NCI-H1092 (cell line): Measurements from ENCODE around the gene ZNF738.

Source experiments
- DNase-seq: peaks from one replicate; lab custom pipeline; 2025; lab: John Stamatoyannopoulos, UW

The ZNF738 gene

DNA sequence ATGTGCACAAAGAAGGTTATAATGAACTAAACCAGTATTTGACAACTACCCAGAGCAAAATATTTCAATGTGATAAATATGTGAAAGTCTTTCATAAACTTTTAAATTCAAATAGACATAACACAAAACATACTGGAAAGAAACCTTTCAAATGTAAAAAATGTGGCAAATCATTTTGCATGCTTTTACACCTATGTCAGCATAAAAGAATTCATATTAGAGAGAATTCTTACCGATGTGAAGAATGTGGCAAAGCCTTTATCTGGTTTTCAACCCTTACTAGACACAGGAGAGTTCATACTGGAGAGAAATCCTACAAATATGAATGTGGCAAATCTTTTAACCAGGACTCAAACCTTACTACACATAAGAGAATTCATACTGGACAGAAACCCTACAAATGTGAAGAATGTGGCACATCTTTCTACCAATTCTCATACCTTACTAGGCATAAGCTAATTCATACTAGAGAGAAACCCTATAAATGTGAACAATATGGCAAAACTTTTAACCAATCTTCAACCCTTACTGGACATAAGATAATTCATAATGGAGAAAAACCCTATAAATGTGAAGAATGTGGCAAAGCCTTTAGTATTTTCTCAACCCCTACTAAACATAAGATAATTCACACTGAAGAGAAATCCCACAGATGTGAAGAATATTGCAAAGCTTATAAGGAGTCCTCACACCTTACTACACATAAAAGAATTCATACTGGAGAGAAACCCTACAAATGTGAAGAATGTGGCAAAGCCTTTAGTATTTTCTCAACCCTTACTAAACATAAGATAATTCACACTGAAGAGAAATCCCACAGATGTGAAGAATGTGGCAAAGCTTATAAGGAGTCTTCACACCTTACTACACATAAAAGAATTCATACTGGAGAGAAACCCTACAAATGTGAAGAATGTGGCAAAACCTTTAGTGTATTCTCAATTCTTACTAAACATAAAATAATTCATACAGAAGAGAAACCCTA lies 64.5 kb downstream of the ZNF738 start:
- DNase-seq: no peak
